HG03457 (cell line): ENCODE data around the gene MDFIC.

ENCODE experiments used
- ATAC-seq: cut with Tn5 transposase; IDR thresholded peaks from one replicate; pipeline ENCODE4 v1.9.1; 2021; ENCODE audit warnings: moderate number of reproducible peaks; ENCODE audit not compliant: unreplicated experiment

Gene MDFIC

DNA sequence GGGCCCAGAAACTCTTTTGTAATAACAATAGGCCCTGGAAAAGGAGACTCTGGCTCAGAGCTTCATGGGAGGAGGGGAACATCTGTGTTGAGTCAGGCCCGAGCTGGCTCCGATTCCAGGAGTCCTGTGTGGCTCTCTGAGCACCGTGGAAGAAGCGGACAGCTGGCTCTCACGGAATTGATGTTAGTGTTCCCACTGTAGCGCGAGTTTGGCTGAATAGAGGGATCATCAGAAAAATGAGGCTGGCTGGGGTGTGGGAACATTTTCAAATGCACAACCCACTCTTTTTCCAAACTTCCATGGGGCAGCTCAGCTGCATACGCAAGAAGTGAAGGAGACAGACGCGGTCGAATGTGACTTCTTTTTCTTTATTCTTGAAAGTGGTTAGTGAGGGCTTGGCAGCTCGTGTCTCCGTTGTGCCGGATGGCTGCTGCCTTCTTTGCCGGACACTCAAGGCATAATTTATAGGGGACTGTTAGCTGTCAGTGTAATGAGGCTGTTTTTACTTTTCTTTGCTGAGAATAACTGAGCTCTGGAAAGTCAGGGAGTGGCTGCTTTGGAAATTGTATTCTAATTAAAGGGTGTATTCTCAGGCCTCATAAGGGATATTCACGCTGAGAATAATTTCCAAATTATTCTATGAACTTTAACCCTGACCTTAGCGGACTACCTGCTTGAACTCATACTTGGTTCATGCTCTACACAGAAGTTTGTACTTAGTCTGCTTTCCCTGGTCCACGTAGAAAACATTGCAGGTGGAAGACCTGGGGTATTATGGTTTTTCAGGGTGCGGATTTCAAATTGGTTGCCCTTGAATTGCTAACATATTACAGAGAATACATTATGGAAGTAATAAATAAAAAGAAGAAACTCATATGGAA lies 23.1 kb downstream of the MDFIC start:
- ATAC-seq = no peak

DNA sequence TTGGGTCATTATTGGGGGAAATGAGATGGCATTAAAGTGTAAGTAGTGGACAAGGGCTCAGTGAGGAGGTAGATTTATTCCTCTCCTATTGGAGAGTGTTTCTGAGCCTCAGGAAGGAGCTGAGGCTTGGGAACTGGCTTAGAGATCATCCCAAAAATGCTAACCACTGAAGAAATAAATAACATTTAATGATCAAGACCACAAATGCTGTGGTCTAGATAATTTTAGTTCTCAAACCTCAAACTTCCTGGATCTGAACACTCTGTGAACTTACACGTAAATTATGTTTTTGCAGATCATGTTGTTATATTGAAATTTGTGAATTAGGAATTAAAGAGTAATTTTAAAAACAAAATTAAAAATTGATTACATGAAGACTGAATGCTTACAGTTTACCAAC lies 27.3 kb downstream of the MDFIC start:
- ATAC-seq = no peak

DNA sequence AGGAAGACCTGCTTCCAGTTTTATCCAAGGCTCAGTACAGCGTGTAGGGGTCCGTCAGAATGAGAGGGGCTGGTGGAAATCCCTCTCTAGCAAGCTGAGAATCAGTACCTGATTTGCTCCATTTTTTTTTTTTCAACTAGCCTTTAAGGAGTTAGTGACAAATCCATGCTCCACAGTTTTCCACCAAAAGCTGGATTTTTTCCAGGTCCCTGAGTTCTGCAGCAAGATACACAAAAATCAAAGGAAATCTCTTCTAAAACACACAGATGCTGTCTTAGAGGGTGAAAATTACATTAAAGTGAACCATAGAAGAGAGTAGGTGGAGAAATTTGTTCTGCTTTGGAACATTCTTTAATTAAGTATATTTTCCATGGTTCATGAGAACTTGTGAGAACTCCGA lies 30.4 kb downstream of the MDFIC start:
- no peak for ATAC-seq

DNA sequence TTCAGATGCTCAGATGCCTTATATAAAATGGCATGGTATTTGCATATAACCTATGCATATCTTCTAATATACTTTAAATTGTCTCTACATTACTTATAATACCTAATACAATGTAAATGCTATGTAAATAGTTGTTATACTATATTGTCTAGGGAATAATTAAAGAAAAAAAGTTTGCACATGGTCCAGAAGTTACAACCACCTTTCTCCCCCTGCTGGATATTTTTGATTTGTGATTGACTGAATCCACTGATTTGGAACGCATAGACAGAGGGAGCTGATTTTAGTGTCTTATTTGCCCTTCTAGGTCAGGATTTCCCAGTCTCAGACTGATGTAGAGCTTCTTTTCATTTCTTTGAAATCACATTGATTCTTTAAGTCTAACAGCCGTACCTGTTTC lies 31.8 kb downstream of the MDFIC start:
- ATAC-seq = no peak

DNA sequence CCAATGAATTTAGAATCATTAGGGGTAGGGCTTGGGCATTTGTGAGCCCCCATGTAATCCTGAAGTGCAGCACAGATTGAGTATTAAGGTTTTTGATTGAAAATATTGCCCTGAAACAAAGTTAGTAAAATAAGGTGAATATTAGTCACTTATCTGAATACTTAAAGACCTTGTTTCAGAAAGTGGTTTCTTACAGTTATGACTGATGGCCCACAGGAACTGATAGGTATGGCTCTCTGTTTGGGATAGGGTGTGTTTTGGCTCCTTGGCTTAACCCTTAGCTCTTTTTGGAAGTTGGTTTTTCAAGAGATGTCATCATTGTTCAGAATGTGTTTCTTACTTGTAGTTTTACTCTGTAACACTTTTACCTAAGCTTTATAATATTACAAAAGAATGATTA lies 34.8 kb downstream of the MDFIC start:
- peak; percentile 45 for ATAC-seq

DNA sequence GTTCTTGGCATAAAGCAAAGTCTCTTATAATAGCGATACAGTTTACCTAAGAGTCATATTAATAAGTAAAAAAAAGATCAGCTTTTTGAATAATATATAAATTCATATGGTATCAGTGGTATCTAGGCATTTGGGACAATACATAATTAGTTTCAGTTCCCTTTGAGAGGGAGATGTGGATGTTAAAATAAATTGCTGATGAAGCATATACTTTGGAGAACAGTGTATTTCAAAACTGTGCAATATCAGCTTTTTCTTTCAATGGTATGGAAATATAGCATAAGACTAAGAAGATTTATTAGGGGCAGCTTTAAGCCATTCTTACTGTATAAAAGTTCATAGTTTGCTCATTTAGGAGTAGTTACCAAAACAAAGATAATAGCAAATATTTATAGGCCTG lies 35.5 kb downstream of the MDFIC start:
- no peak for ATAC-seq

DNA sequence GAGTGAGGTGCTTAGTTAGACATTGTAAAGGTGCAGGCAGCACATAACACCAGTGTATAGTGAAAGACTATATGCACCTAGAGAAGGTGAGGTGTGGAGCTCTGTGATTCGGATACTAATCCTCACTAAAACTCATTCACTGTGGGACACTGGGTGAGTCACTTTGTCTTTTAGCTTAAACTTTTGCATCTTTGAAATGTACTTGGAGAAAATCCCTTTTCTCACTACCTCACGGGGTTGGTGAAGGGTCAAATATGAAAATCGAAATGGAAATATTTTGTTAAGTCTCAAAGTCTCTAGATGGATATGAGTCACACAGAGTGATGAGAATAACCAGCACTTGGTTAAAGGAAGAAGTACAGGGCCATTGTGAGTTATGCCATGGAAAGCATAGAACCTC lies 38.0 kb downstream of the MDFIC start:
- peak; percentile 79 for ATAC-seq

DNA sequence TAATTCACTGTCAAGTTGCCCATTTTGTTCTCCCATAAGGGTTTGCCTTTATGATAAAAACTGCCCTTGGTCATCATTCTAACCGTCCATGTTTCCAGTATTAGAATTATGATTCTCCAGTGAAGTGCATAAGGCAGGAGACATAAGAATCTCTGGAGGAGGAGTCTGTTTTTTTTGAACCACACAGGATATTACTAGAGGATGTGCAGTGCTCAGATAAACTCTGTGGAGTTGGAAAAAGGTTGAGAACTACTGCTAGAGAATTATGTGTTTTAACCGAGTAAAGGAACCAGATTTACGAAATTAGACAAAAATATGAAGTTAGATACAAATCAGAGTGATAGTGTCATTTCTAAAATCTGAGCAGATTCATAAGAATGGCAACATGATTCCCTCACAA lies 40.5 kb downstream of the MDFIC start:
- ATAC-seq = no peak

DNA sequence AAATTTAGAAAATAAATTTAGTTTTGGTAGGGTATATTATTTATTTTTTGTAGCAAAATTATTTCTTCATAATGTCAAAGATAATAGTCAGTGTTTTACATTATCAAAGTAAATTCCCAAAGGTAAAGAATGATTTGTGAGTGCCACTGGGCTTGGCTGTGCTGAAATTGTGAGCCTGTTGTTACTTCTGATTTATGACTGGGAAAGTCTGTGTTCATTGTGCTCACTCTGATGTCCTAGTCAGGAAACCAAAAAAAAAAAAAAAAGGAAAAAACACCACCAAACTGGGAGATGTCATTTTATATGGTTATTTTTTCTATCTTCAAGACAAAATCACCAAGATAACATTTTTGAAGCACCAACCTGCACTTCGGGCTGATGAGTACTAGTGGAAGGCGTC lies 44.3 kb downstream of the MDFIC start:
- ATAC-seq = no peak

DNA sequence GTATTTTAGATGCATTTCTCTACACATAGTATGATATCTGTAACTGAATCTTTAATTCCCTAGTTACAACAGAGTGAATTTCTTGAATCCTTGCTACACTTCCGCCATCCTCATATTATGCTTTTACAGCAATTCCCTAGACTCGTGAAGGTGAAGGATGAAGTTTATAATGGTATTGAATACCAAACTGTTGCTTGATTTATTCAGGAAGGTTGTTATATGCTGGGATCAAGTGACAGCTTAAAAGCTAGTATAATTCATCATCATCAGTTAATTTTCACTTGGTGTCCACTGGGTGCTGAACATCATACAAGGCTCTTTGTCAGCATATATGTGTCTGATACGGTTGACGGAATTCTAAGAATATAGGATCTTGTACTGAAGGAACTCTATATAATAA lies 47.2 kb downstream of the MDFIC start:
- no peak for ATAC-seq

DNA sequence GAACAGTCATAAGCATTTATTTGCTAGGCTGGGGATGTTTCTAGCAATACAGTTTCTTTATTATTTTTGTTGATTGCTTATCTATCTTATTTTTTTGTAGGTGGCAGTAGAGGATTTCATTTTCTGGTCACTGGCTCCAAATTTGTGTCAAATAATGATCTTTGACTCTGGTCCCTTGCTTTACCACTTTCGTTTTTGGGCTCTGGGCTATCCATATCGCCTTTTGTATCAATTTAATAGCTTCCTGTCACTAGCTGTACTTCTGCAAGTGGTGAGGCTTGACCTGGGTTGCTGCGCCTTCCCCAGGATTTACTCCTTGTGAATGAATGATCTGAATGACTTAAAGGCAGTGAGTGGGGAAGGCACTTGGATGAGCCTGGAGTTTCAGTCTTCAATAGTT lies 48.4 kb downstream of the MDFIC start:
- no peak for ATAC-seq

DNA sequence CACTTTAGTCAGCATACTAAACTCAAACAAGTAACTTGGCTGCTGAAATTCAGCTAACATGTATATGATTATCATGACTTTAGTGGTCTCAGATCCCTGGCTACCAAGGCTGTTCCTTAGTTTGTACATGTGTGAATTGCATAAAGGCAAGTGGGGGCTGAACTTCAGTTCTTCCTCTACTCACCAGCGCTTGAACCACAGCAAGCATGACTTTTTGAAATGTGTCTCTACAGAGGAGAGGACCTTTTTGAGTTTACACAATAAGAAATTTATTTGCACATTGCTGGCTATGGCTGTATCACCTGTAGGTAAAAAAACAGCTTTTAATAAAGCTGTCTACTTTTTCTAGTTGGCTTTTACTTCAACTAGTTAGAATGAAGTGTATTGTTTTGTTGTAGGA lies 48.8 kb downstream of the MDFIC start:
- no peak for ATAC-seq

DNA sequence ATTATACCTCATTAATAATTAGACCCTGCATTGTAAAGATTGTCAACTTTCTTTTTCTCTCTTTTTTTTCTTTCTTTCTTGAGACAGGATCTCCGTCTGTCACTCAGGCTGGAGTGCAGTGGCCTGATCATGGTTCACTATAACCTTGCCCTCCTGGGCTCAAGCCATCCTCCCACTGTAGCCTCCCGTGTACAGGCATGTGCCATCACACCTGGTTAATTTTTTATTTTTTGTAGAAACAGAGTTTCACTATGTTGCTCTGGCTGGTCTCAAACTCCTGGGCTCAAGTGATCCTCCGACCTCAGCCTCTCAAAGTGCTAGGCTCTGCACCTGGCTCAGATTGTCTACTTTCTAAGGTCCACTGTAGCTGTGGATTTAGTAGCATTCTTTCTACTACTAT lies 50.7 kb downstream of the MDFIC start:
- no peak for ATAC-seq

DNA sequence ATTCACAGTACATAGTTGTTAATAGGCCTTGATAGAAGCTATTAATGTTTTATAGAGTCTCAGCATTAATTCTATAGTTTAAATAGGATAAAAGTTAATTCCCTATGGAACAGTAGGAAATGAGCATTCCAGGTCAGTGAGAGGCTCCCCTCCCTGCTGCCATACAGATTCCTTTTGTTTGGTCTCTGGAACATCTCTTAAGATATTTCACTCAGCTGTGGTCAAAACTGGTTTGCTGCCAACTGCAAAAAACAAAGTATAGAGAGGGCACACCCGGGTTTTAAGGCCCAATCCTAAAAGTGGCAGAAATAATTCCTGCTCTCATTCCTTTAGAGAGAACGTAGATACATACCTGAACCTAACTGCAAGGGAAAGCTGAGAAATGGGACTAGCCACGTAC lies 51.3 kb downstream of the MDFIC start:
- ATAC-seq = no peak

DNA sequence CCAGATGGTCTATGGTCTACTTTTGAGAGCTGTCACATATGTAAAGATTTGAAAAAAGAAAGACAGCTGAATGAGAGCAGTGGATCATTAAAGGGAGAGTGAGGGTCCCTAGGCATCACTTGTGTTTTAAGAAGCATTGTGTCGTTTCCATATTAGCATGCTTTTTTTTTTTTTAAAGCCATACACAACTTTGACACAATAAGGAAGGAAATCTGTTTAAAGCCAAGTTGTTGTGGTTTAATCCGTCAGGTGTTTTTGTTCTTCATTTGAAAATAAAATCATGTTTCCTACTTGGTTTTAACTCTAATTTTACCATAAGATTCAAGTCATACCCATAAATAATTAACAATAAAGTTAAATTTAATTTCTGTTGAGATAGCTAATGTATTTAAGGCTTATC lies 53.5 kb downstream of the MDFIC start:
- no peak for ATAC-seq

DNA sequence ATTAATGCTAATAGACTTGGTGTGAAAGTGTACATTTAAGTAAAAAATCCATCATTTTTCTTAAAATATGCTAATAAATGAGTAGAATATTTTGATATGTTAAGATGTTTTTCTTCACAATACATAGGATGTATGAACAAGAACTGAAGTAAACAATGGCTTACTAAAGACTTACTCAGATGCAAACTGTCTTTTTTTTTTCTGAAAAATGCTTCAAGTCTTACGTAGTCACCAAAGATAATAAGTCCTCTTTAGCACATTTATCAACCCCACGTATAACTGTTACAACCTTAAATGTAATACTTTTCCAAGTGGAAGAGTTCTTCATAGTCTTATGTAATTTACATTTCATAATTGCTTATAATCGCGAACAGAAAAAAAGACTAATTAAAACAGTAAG lies 54.8 kb downstream of the MDFIC start:
- no peak for ATAC-seq

DNA sequence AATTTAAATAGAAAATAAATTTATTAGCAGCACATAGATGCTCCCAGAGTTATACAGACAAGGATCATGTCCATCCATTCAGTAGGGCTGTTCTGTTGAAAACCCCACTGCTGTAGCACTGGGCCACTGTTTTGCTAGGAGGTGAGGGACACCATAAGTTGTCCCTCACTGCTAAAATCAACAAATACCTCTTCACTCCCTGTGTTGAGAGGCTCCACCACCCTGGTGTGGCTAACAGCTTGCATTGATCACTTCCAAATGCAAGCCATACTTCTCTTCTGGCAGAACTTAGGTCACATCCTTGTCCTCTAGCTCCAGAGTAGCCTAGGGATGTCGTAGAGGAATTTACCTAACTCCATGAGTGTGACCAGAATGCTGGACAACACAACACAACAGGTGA lies 55.4 kb downstream of the MDFIC start:
- ATAC-seq = no peak

DNA sequence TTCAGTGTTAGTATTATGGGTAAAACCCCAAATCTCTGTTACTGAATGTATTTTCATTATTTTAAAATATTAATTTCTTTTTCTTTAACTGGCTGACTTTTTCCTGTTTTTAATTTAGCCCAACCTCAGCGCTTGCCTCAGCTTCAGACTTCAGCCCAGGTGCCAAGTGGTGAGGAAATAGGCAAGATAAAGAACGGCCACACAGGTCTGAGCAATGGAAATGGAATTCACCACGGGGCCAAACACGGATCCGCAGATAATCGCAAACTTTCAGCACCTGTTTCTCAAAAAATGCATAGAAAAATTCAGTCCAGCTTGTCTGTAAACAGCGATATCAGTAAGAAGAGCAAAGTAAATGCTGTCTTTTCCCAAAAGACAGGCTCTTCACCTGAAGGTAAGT lies 57.5 kb downstream of the MDFIC start:
- ATAC-seq = no peak

DNA sequence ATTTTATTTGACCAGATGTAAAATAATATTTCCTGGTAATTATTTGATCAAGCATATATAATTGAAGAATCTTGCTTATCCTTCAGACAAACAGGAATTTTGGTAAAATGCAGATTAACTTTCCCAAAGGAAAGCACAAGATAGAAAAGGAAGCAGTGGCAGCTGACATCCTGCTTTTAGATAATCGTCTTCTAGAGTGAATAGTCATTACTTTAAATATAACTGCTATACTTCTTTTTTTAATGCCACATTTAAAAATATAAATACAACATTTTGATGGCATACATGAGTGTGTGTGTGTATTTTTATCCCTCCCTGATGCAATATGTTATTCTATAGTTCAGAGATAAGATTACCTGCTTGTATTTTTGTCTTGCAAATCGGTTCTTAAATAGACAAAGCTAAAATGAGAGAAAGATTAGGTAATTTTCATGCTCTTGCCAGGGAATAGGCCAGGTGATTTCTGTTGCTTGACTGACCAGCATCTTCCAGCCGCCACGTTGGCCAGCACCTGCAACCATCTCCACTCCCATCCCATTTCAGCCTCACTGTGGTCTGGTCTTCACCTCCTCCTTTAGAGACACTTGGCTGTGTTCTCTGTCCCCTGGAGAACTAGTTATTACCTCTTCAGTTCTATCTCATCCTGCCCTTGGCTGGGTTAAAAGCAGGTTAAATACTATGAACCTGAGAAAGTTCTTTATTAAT lies 58.1 kb downstream of the MDFIC start:
- ATAC-seq = no peak

DNA sequence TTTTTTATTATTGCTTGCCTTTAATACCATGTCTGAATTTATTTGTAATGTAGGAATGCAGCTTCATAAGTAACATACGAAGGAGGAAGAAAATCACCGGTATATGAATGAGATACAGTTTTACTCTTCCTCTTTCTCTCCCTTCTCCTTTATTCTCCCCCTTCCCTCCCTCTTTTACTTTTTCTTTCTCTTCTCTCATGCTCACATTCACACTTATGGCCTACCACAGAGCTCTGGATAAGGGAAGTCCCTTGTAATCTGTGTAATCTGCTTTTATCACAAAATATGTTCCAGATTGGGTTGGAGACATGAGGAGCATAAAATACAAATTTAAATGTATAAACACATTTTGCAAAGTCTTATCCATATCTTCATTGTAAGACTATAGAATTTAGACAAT lies 59.4 kb downstream of the MDFIC start:
- no peak for ATAC-seq

DNA sequence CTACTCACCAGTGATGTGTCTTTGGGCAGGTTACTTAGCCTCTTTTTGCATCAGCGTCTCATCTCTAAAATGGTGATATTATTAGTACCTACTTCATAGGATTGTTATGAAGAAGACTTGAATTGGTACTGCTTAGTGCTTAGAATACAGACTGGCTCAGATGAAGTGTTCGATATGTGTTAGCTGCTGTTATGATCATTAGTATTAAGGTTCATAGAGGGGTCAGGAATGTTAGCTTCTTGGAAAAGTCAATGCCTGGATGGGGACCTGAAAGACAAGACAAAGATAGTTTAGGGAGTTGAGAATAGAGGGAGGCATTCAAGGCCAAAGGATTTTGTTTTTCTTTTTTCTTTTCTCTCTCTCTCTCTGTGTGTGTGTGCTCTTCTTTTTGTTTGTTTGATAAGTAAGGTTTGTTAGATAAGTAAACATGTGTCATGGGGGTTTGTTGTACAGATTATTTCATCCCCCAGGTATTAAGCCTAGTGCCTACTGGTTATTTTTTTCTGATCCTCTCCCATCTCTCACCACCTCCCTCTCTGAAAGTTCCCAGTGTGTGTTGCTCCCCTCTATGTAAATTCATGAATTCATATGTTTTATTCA lies 63.3 kb downstream of the MDFIC start:
- ATAC-seq = no peak
